NB4 (cell line): ENCODE measurements around the gene SEMA3B.
"Not testable (repeated sequence)": the region's sequence is repeated elsewhere in the genome, so short reads cannot be mapped to it uniquely, and the experiment has no call there.

Source experiments
- MAX ChIP-seq: IDR thresholded peaks from 2 replicates; pipeline ENCODE4 v1.6.1; 2011; ENCODE audit warnings: low read depth, low read length
- MYC ChIP-seq: IDR thresholded peaks from 2 replicates; pipeline ENCODE4 v1.6.1; 2011; ENCODE audit warnings: low read depth, low read length
- POLR2A ChIP-seq: IDR thresholded peaks from 2 replicates; pipeline ENCODE4 v1.6.1; 2011; ENCODE audit warnings: mild to moderate bottlenecking; ENCODE audit not compliant: insufficient read length; ENCODE audit errors: extremely low read depth
- TF ChIP-seq, protein P1 (sequence below): IDR thresholded peaks from one replicate; pipeline ENCODE4 v1.5.1; 2012; ENCODE audit warnings: low read depth, low read length

DNA sequence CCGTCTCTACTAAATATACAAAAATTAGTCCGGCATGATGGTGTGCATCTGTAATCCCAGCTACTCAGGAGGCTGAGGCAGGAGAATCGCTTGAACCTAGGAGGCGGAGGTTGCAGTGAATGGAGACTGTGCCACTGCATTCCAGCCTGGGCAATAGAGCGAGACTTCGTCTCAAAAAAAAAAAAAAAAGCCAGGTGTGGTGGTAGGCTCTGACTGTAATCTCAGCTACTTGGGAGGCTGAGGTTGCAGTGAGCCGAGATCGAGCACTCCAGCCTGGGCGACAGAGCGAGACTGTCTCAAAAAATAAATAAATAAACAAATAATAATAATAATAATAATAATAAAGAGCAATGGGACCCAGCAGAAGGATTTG is 3.6 kb downstream of the SEMA3B start:
- TF ChIP-seq, protein P1, sequence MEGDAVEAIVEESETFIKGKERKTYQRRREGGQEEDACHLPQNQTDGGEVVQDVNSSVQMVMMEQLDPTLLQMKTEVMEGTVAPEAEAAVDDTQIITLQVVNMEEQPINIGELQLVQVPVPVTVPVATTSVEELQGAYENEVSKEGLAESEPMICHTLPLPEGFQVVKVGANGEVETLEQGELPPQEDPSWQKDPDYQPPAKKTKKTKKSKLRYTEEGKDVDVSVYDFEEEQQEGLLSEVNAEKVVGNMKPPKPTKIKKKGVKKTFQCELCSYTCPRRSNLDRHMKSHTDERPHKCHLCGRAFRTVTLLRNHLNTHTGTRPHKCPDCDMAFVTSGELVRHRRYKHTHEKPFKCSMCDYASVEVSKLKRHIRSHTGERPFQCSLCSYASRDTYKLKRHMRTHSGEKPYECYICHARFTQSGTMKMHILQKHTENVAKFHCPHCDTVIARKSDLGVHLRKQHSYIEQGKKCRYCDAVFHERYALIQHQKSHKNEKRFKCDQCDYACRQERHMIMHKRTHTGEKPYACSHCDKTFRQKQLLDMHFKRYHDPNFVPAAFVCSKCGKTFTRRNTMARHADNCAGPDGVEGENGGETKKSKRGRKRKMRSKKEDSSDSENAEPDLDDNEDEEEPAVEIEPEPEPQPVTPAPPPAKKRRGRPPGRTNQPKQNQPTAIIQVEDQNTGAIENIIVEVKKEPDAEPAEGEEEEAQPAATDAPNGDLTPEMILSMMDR = not testable (repeated sequence)
- TF ChIP-seq POLR2A, MYC, MAX: not testable (repeated sequence)
